Astrocyte (in vitro differentiated cells and primary cell): Measurements from ENCODE around the gene PCSK5. TPM values are rescaled to one million over a fixed set of nuclear protein-coding genes. Genes with fewer than 3 reads are reported as not detected.

Source experiments
- DNase-seq: peaks from one replicate; pipeline ENCODE4 v3.0.0-alpha.2; 2010; ENCODE audit warnings: low read depth
- FAIRE-seq: peaks from 2 replicates; lab custom pipeline; 2011; peaks lifted over from hg19 to GRCh38; lab: Jason Lieb, UNC
- H2AFZ ChIP-seq: 2 replicates; pipeline ENCODE4 v1.6.0; 2012; ENCODE audit warnings: low read depth, low read length, inconsistent platforms
- H3K27ac ChIP-seq: 2 replicates; pipeline ENCODE4 v1.5.1; 2011; ENCODE audit warnings: low read depth, low read length, inconsistent platforms
- H3K27me3 ChIP-seq: 2 replicates; pipeline ENCODE4 v1.6.0; 2011; ENCODE audit warnings: low read length, inconsistent platforms; ENCODE audit not compliant: insufficient read depth
- H3K36me3 ChIP-seq: 2 replicates; pipeline ENCODE4 v1.5.1; 2011; ENCODE audit warnings: low read length, inconsistent platforms; ENCODE audit not compliant: insufficient read depth
- H3K4me1 ChIP-seq: 2 replicates; pipeline ENCODE4 v1.5.1; 2011; ENCODE audit warnings: low read length, inconsistent platforms; ENCODE audit not compliant: insufficient read depth
- H3K4me2 ChIP-seq: 2 replicates; pipeline ENCODE4 v1.6.0; 2012; ENCODE audit warnings: low read length, inconsistent platforms
- H3K4me3 ChIP-seq: 2 replicates; pipeline ENCODE4 v1.5.1; 2011; ENCODE audit warnings: low read depth, mild to moderate bottlenecking, low read length, inconsistent platforms; ENCODE audit not compliant: insufficient read depth
- H3K79me2 ChIP-seq: 2 replicates; pipeline ENCODE4 v1.6.0; 2012; ENCODE audit warnings: mild to moderate bottlenecking, low read length, inconsistent platforms; ENCODE audit not compliant: insufficient read depth
- H3K9ac ChIP-seq: 2 replicates; pipeline ENCODE4 v1.6.0; 2012; ENCODE audit warnings: mild to moderate bottlenecking, low read length, inconsistent platforms
- H3K9me3 ChIP-seq: 2 replicates; pipeline ENCODE4 v1.5.1; 2012; ENCODE audit warnings: low read depth, mild to moderate bottlenecking, low read length, inconsistent platforms; ENCODE audit not compliant: insufficient read depth
- H4K20me1 ChIP-seq: 2 replicates; pipeline ENCODE4 v1.6.0; 2012; ENCODE audit warnings: low read length, inconsistent platforms; ENCODE audit not compliant: insufficient read depth
- H3K27ac Mint-ChIP-seq: one replicate; pipeline ENCODE4 v1.8.0; 2021; ENCODE audit warnings: mild to moderate bottlenecking, mixed read lengths; ENCODE audit not compliant: unreplicated experiment
- H3K27me3 Mint-ChIP-seq: one replicate; pipeline ENCODE4 v1.8.0; 2021; ENCODE audit warnings: low read depth, mixed read lengths; ENCODE audit not compliant: unreplicated experiment
- H3K36me3 Mint-ChIP-seq: one replicate; pipeline ENCODE4 v1.8.0; 2021; ENCODE audit warnings: low read depth, mixed read lengths; ENCODE audit not compliant: unreplicated experiment
- H3K4me1 Mint-ChIP-seq: one replicate; pipeline ENCODE4 v1.8.0; 2021; ENCODE audit warnings: low read depth, mixed read lengths; ENCODE audit not compliant: unreplicated experiment
- H3K4me3 Mint-ChIP-seq: one replicate; pipeline ENCODE4 v1.8.0; 2021; ENCODE audit warnings: mild to moderate bottlenecking, moderate library complexity, mixed read lengths; ENCODE audit not compliant: unreplicated experiment
- H3K9me3 Mint-ChIP-seq: one replicate; pipeline ENCODE4 v1.8.0; 2021; ENCODE audit warnings: mild to moderate bottlenecking, mixed read lengths; ENCODE audit not compliant: unreplicated experiment
- CTCF ChIP-seq: IDR thresholded peaks from 2 replicates; pipeline ENCODE4 v1.5.1; 2011; ENCODE audit warnings: low read depth, mild to moderate bottlenecking, inconsistent platforms, low read length, moderate library complexity; ENCODE audit not compliant: insufficient read depth
- EZH2 ChIP-seq: IDR thresholded peaks from 2 replicates; pipeline ENCODE4 v1.6.1; 2012; ENCODE audit warnings: mild to moderate bottlenecking, low read length, inconsistent platforms; ENCODE audit not compliant: insufficient read depth
- total RNA-seq: library from RNA; stranded (reverse); gene quantifications from 2 replicates; pipeline ENCODE4 v1.2.1, GENCODE V29; 2021

Gene PCSK5
- total RNA-seq, 1 donor from 2014 or later = 13.1 TPM

- Mint-ChIP-seq H3K4me3 (no peak overlapping the region), H3K27ac (no peak overlapping the region), H3K9me3 (peaks cover 3% of the 10 kb centered on the region), H3K27me3 (peaks cover 54% of the 10 kb centered on the region), H3K36me3 (peaks cover 2% of the 10 kb centered on the region), H3K4me1 (no peaks in the 10 kb centered on the region)
- peaks cover 15% of the 10 kb centered on the region for H3K27me3 ChIP-seq
- DNase-seq = no peak
- H4K20me1 ChIP-seq = no peaks in the 10 kb centered on the region
- H3K27ac ChIP-seq = no peak overlapping the region
- TF ChIP-seq EZH2 (no peak), CTCF (no peak)
- no peaks in the 10 kb centered on the region for H3K79me2 ChIP-seq
- H3K9me3 ChIP-seq = no peaks in the 10 kb centered on the region
- H3K4me3 ChIP-seq = no peak overlapping the region
- H3K36me3 ChIP-seq = no peaks in the 10 kb centered on the region
- no peaks in the 10 kb centered on the region for H3K4me1 ChIP-seq
- H3K4me2 ChIP-seq = no peak overlapping the region
- FAIRE-seq = no peak
- no peak overlapping the region for H3K9ac ChIP-seq
- no peak overlapping the region for H2AFZ ChIP-seq
Measured at GRCh38 chr9:76336027-76336426, 445.6 kb downstream of the PCSK5 start.

GRCh38 chr9:76338418-76338817 lies 447.9 kb downstream of the PCSK5 start:
- Histone ChIP-seq H3K79me2 (no peaks in the 10 kb centered on the region), H3K9ac (no peak overlapping the region), H3K9me3 (no peaks in the 10 kb centered on the region), H3K36me3 (no peaks in the 10 kb centered on the region), H3K27ac (no peak overlapping the region), H3K4me1 (no peaks in the 10 kb centered on the region), H3K4me3 (no peak overlapping the region), H4K20me1 (no peaks in the 10 kb centered on the region), H2AFZ (no peak overlapping the region), H3K4me2 (no peak overlapping the region), H3K27me3 (peaks cover 9% of the 10 kb centered on the region)
- no peak for FAIRE-seq
- TF ChIP-seq EZH2 (no peak), CTCF (no peak)
- H3K9me3 Mint-ChIP-seq = peaks cover under 1% of the 10 kb centered on the region
- H3K4me3 Mint-ChIP-seq = no peak overlapping the region
- H3K27ac Mint-ChIP-seq = no peak overlapping the region
- H3K36me3 Mint-ChIP-seq = no peaks in the 10 kb centered on the region
- no peak for DNase-seq
- peaks cover 46% of the 10 kb centered on the region for H3K27me3 Mint-ChIP-seq
- no peaks in the 10 kb centered on the region for H3K4me1 Mint-ChIP-seq

GRCh38 chr9:76341616-76342015 lies 451.1 kb downstream of the PCSK5 start:
- Histone ChIP-seq H3K4me1 (no peaks in the 10 kb centered on the region), H3K27me3 (no peaks in the 10 kb centered on the region), H3K9me3 (no peaks in the 10 kb centered on the region), H3K36me3 (no peaks in the 10 kb centered on the region), H2AFZ (no peak overlapping the region), H3K4me3 (no peak overlapping the region), H3K27ac (no peak overlapping the region), H3K79me2 (no peaks in the 10 kb centered on the region), H3K4me2 (no peak overlapping the region), H4K20me1 (no peaks in the 10 kb centered on the region), H3K9ac (no peak overlapping the region)
- Mint-ChIP-seq H3K27ac (no peak overlapping the region), H3K4me3 (no peak overlapping the region), H3K4me1 (no peaks in the 10 kb centered on the region), H3K9me3 (peaks cover 4% of the 10 kb centered on the region), H3K36me3 (no peaks in the 10 kb centered on the region), H3K27me3 (peaks cover 31% of the 10 kb centered on the region)
- no peak for TF ChIP-seq EZH2
- TF ChIP-seq CTCF = no peak
- DNase-seq (no peak), FAIRE-seq (no peak)
